H1 (cell line): ENCODE data around the gene SF3B2. TPM values are rescaled to one million over a fixed set of nuclear protein-coding genes. Genes with fewer than 3 reads are reported as not detected.

Source experiments
- CTCF ChIA-PET: fragments of 300-600 bp; sonication (Branson Sonifier 250); formaldehyde crosslinking; loops from one replicate; lab custom pipeline; 2021; ENCODE audit not compliant: partially characterized antibody; lab: Charles Lee
- POLR2A ChIA-PET: fragments of 300-600 bp; sonication (Branson Sonifier 250); formaldehyde crosslinking; loops from one replicate; lab custom pipeline; 2021; ENCODE audit warnings: inconsistent platforms; ENCODE audit not compliant: partially characterized antibody; lab: Charles Lee
- DNase-seq, 2 experiments: peaks; one replicate each; pipeline versions ENCODE4 v3.0.0 to v3.0.0-alpha.2; 2010 to 2022; ENCODE audit warnings: low spot score in 2 of 2, low read depth in 1 of 2, mixed read lengths in 1 of 2
- FAIRE-seq: peaks from 2 replicates; lab custom pipeline; 2011; peaks lifted over from hg19 to GRCh38; lab: Jason Lieb, UNC
- H2AFZ ChIP-seq: 2 replicates; pipeline ENCODE4 v1.8.1; 2012; ENCODE audit warnings: low read length, inconsistent platforms
- H2AK5ac ChIP-seq: 2 replicates; pipeline ENCODE4 v1.6.1; 2013; ENCODE audit warnings: low read depth, low read length
- H2BK120ac ChIP-seq: replicated peaks from 2 replicates; pipeline ENCODE3; 2013; ENCODE audit warnings: low read depth, low read length, inconsistent platforms
- H2BK12ac ChIP-seq: 2 replicates; pipeline ENCODE4 v1.6.1; 2013; ENCODE audit warnings: low read depth, low read length
- H2BK15ac ChIP-seq: 2 replicates; pipeline ENCODE4 v1.6.1; 2013; ENCODE audit warnings: low read length
- H2BK20ac ChIP-seq: 2 replicates; pipeline ENCODE4 v1.6.1; 2013; ENCODE audit warnings: low read length
- H2BK5ac ChIP-seq: 2 replicates; pipeline ENCODE4 v1.6.1; 2013; ENCODE audit warnings: low read depth, low read length
- H3K14ac ChIP-seq: 2 replicates; pipeline ENCODE4 v1.6.1; 2013; ENCODE audit warnings: inconsistent platforms; ENCODE audit not compliant: insufficient read length
- H3K18ac ChIP-seq: 2 replicates; pipeline ENCODE4 v1.6.1; 2013; ENCODE audit warnings: low read length; ENCODE audit errors: extremely low read depth
- H3K23ac ChIP-seq: 2 replicates; pipeline ENCODE4 v1.6.1; 2013; ENCODE audit warnings: inconsistent platforms; ENCODE audit not compliant: insufficient read length
- H3K23me2 ChIP-seq: 2 replicates; pipeline ENCODE4 v1.6.1; 2013; ENCODE audit warnings: low read depth, low read length
- H3K27ac ChIP-seq: 2 replicates; pipeline ENCODE4 v1.6.1; 2011; ENCODE audit warnings: low read depth, low read length, inconsistent platforms
- H3K27me3 ChIP-seq, 4 experiments: replicated peaks in 1 of 4; 1 replicate in 1 of 4; 2 replicates in 3 of 4; pipeline versions ENCODE4 v1.6.1 to v1.8.1; 2011 to 2013; ENCODE audit warnings: low read length in 3 of 4, mild to moderate bottlenecking in 3 of 4, inconsistent platforms in 2 of 4, mixed read lengths in 2 of 4, moderate library complexity in 1 of 4; ENCODE audit not compliant: control insufficient read depth in 3 of 4, insufficient read depth in 3 of 4; ENCODE audit errors: extremely low read depth in 1 of 4
- H3K36me3 ChIP-seq, 4 experiments: 2 replicates each; pipeline versions ENCODE4 v1.6.1 to v1.8.1; 2011 to 2013; ENCODE audit warnings: mild to moderate bottlenecking in 4 of 4, low read length in 3 of 4, moderate library complexity in 2 of 4, control low read depth in 1 of 4, inconsistent platforms in 1 of 4; ENCODE audit not compliant: insufficient read depth in 4 of 4, control insufficient read depth in 2 of 4
- H3K4ac ChIP-seq: replicated peaks from 2 replicates; pipeline ENCODE3; 2013; ENCODE audit warnings: low read length, low read depth, mixed read lengths, inconsistent platforms; ENCODE audit not compliant: insufficient read length
- H3K4me1 ChIP-seq, 4 experiments: replicated peaks in 1 of 4; 1 replicate in 1 of 4; 2 replicates in 3 of 4; pipeline versions ENCODE4 v1.6.1 to v1.8.1; 2011 to 2013; ENCODE audit warnings: low read length in 3 of 4, inconsistent platforms in 2 of 4, mixed read lengths in 1 of 4; ENCODE audit not compliant: insufficient read depth in 4 of 4, control insufficient read depth in 3 of 4
- H3K4me2 ChIP-seq, 2 experiments: 2 replicates each; pipeline versions ENCODE4 v1.6.1 to v1.8.1; 2011 to 2013; ENCODE audit warnings: low read depth in 2 of 2, low read length in 2 of 2, control low read depth in 1 of 2, inconsistent platforms in 1 of 2, mild to moderate bottlenecking in 1 of 2; ENCODE audit not compliant: insufficient read depth in 1 of 2
- H3K4me3 ChIP-seq, 4 experiments: fragments of 200-600, 300-600 bp in 1 of 4; sonication (generic), shearing (Covaris generic), sonication (Bioruptor Twin) in 1 of 4; 2 replicates each; pipeline versions ENCODE4 v1.5.1 to v1.8.1; 2011 to 2016; ENCODE audit warnings: low read length in 4 of 4, low read depth in 3 of 4, control low read depth in 2 of 4, inconsistent platforms in 2 of 4, mild to moderate bottlenecking in 2 of 4, mixed read lengths in 1 of 4, moderate library complexity in 1 of 4; ENCODE audit not compliant: insufficient read depth in 2 of 4; ENCODE audit errors: extremely low read depth in 1 of 4
- H3K56ac ChIP-seq: replicated peaks from 2 replicates; pipeline ENCODE3; 2013; ENCODE audit warnings: low read depth, mild to moderate bottlenecking, mixed read lengths, low read length, inconsistent platforms; ENCODE audit not compliant: insufficient read length
- H3K79me1 ChIP-seq: 2 replicates; pipeline ENCODE4 v1.6.1; 2013; ENCODE audit warnings: low read depth, low read length, control low read depth
- H3K79me2 ChIP-seq, 2 experiments: 2 replicates each; pipeline versions ENCODE4 v1.6.1 to v1.8.1; 2012 to 2013; ENCODE audit warnings: low read length in 2 of 2, mild to moderate bottlenecking in 2 of 2, inconsistent platforms in 1 of 2; ENCODE audit not compliant: insufficient read depth in 2 of 2, control insufficient read depth in 1 of 2
- H3K9ac ChIP-seq, 4 experiments: replicated peaks in 1 of 4; 1 replicate in 1 of 4; 2 replicates in 3 of 4; pipeline versions ENCODE4 v1.6.1 to v1.8.1; 2011 to 2013; ENCODE audit warnings: low read depth in 3 of 4, low read length in 3 of 4, control low read depth in 2 of 4, mild to moderate bottlenecking in 2 of 4, moderate library complexity in 2 of 4, inconsistent platforms in 1 of 4; ENCODE audit errors: extremely low read depth in 1 of 4
- H3K9me3 ChIP-seq, 2 experiments: 2 replicates each; pipeline versions ENCODE4 v1.6.1 to v1.8.1; 2012 to 2013; ENCODE audit warnings: mild to moderate bottlenecking in 2 of 2, moderate library complexity in 2 of 2, control low read depth in 1 of 2, inconsistent platforms in 1 of 2, low read depth in 1 of 2, low read length in 1 of 2, mixed read lengths in 1 of 2; ENCODE audit not compliant: insufficient read depth in 2 of 2
- H4K20me1 ChIP-seq, 2 experiments: replicated peaks in 1 of 2; 2 replicates each; pipeline versions ENCODE3 to v1.8.1; 2011 to 2013; ENCODE audit warnings: inconsistent platforms in 2 of 2, low read length in 2 of 2, mild to moderate bottlenecking in 1 of 2; ENCODE audit not compliant: insufficient read depth in 2 of 2, control insufficient read depth in 1 of 2
- H4K5ac ChIP-seq: 2 replicates; pipeline ENCODE4 v1.6.1; 2013; ENCODE audit warnings: low read length, low read depth, mixed read lengths, inconsistent platforms; ENCODE audit not compliant: insufficient read length
- H4K8ac ChIP-seq: 2 replicates; pipeline ENCODE4 v1.8.0; 2013; ENCODE audit warnings: mild to moderate bottlenecking, moderate library complexity, low read length, inconsistent platforms; ENCODE audit not compliant: insufficient read depth; ENCODE audit errors: extremely low read depth
- H4K91ac ChIP-seq: replicated peaks from 2 replicates; pipeline ENCODE3; 2013; ENCODE audit warnings: low read length, mixed read lengths, inconsistent platforms; ENCODE audit not compliant: insufficient read length
- EP300 ChIP-seq, 2 experiments: IDR thresholded peaks; 1 replicate in 1 of 2; 2 replicates in 1 of 2; pipeline ENCODE4 v1.6.1; 2011 to 2012; ENCODE audit warnings: low read depth in 2 of 2, low read length in 2 of 2, mild to moderate bottlenecking in 2 of 2, borderline replicate concordance in 1 of 2, inconsistent platforms in 1 of 2, moderate library complexity in 1 of 2
- FOSL1 ChIP-seq: IDR thresholded peaks from 2 replicates; pipeline ENCODE4 v1.6.1; 2011; ENCODE audit warnings: mild to moderate bottlenecking, low read depth, low read length, moderate library complexity; ENCODE audit not compliant: insufficient read depth
- GABPA ChIP-seq: IDR thresholded peaks from 2 replicates; pipeline ENCODE4 v1.6.1; 2011; ENCODE audit warnings: mild to moderate bottlenecking, low read length, moderate library complexity, borderline replicate concordance; ENCODE audit not compliant: insufficient read depth
- KDM5A ChIP-seq: fragments of 200-600 bp; IDR thresholded peaks from 2 replicates; pipeline ENCODE4 v1.7.1; 2012; ENCODE audit warnings: mild to moderate bottlenecking, low read length, inconsistent platforms, mixed read lengths
- MAX ChIP-seq: IDR thresholded peaks from 2 replicates; pipeline ENCODE4 v1.6.1; 2012; ENCODE audit warnings: inconsistent platforms
- PHF8 ChIP-seq: fragments of 200-600 bp; sonication (generic); conservative IDR thresholded peaks from 2 replicates; pipeline ENCODE4 v1.7.1; 2012; ENCODE audit warnings: low read depth, mild to moderate bottlenecking, inconsistent platforms, low read length, moderate library complexity
- SIX5 ChIP-seq: IDR thresholded peaks from 2 replicates; pipeline ENCODE4 v1.6.1; 2011; ENCODE audit warnings: mild to moderate bottlenecking, low read depth, low read length
- SP1 ChIP-seq: IDR thresholded peaks from 2 replicates; pipeline ENCODE4 v1.6.1; 2011; ENCODE audit warnings: low read depth, low read length
- SRF ChIP-seq: IDR thresholded peaks from 2 replicates; pipeline ENCODE4 v1.6.1; 2011; ENCODE audit warnings: mild to moderate bottlenecking, low read depth, low read length, moderate library complexity
- SUZ12 ChIP-seq: fragments of 200-600 bp; sonication (generic); IDR thresholded peaks from 2 replicates; pipeline ENCODE4 v1.6.1; 2012; ENCODE audit warnings: mild to moderate bottlenecking, inconsistent platforms, low read length, moderate library complexity, mixed read lengths
- WGBS, 2 experiments: shearing (Covaris generic) in 1 of 2; methylation state at CpG; one replicate each; pipeline versions ENCODE4 v1.1.6 to v1.1.7; 2013 to 2015; ENCODE audit warnings: low lambda C conversion rate in 2 of 2, mixed read lengths in 2 of 2, inconsistent platforms in 1 of 2, low coverage in 1 of 2, missing lambda C conversion rate in 1 of 2; ENCODE audit not compliant: insufficient replicate concordance in 2 of 2, insufficient coverage in 1 of 2, insufficient read length in 1 of 2; ENCODE audit errors: extremely low coverage in 1 of 2, missing lambda C conversion rate in 1 of 2; 5-methylcytosine and 5-hydroxymethylcytosine counted together
- polyA plus RNA-seq, 7 experiments: library from polyadenylated mRNA; depleted of rRNA in 3 of 7; stranded (reverse) in 5 of 7; unstranded in 2 of 7; fragments of >200 nt in 5 of 7; fragments of 200-250 nt in 2 of 7; gene quantifications; 1 replicate in 5 of 7; 2 replicates in 1 of 7; 4 replicates in 1 of 7; pipeline versions ENCODE4 v1.2.1 to v1.2.3, GENCODE V29; 2011 to 2013; ENCODE audit warnings: missing spikeins in 2 of 7, mixed read lengths in 2 of 7
- total RNA-seq: library from RNA; stranded (reverse); fragmentation: NEBNext Ultra II Directional; extraction: Animal tissue kit (Norgen Biotek cat#: 25700); gene quantifications from 2 replicates; pipeline ENCODE4 v1.2.1, GENCODE V29; 2021
- TF ChIP-seq, protein P1 (sequence below): IDR thresholded peaks from 2 replicates; pipeline ENCODE4 v1.6.1; 2012; ENCODE audit warnings: low read length, inconsistent platforms

The SF3B2 gene
- total and polyA plus RNA-seq, 2 of the 8 experiments (the other 6 are each of a cell fraction or from before 2014, with no cell fraction given), result 182 to 237 TPM

- no peak overlapping the region for H2BK12ac ChIP-seq
- H2BK20ac ChIP-seq, result no peak overlapping the region
- ChIA-PET POLR2A (interaction anchor here (0.9 to 1.7 kb wide), 2 partner anchors 9 to 16 kb away, joined by 5 to 8 read pairs; partner anchors contain the start of gene SF3B2), CTCF (interaction anchor here (0.9 to 7.1 kb wide), 6 partner anchors 9 to 99 kb away, joined by 3 to 39 read pairs (median 4); no protein-coding TSS in a partner anchor)
- H3K4me1 ChIP-seq, result no peaks in the 10 kb centered on the region
- no peak overlapping the region for H2BK15ac ChIP-seq
- WGBS, 2 experiments, result 85% methylated on average over 9 of the region's 9 CpGs; no CpG with 5 or more reads in 1 of the 2 experiments
- no peak overlapping the region for H3K4ac ChIP-seq
- no peak overlapping the region for H2BK5ac ChIP-seq
- H4K8ac ChIP-seq, result no peak overlapping the region
- no peak overlapping the region for H3K18ac ChIP-seq
- H3K56ac ChIP-seq, result no peak overlapping the region
- H3K27ac ChIP-seq, result no peak overlapping the region
- no peak overlapping the region for H2AFZ ChIP-seq
- FAIRE-seq, result no peak
- H3K27me3 ChIP-seq, result no peaks in the 10 kb centered on the region
- H4K20me1 ChIP-seq, result no peaks in the 10 kb centered on the region
- H3K4me3 ChIP-seq, result no peak overlapping the region
- no peak overlapping the region for H3K9ac ChIP-seq
- H3K14ac ChIP-seq, result no peak overlapping the region
- H3K23ac ChIP-seq, result no peak overlapping the region
- no peaks in the 10 kb centered on the region for H3K79me2 ChIP-seq
- H3K79me1 ChIP-seq, result no peaks in the 10 kb centered on the region
- H3K36me3 ChIP-seq, result no peaks in the 10 kb centered on the region
- no peak overlapping the region for H2AK5ac ChIP-seq
- H3K4me2 ChIP-seq, result no peak overlapping the region
- peaks cover 6 to 8% of the 10 kb centered on the region in 2 experiments for H3K9me3 ChIP-seq
- no peak overlapping the region for H4K5ac ChIP-seq
- H2BK120ac ChIP-seq, result no peak overlapping the region
- 0 out of 2 replicates have a peak, but pooled peaks cover 2% of the 10 kb centered on the region for H3K23me2 ChIP-seq
- no peak for DNase-seq
- H4K91ac ChIP-seq, result no peak overlapping the region
- TF ChIP-seq EP300 (IDR thresholded peaks at IDR 0.05; ENCODE audit: borderline replicate concordance in 1 of 2, low read depth in 2 of 2, low read length in 2 of 2), result no peak
- TF ChIP-seq GABPA, result no peak
- no peak for TF ChIP-seq SIX5
- TF ChIP-seq MAX, result no peak
- TF ChIP-seq, protein P1, sequence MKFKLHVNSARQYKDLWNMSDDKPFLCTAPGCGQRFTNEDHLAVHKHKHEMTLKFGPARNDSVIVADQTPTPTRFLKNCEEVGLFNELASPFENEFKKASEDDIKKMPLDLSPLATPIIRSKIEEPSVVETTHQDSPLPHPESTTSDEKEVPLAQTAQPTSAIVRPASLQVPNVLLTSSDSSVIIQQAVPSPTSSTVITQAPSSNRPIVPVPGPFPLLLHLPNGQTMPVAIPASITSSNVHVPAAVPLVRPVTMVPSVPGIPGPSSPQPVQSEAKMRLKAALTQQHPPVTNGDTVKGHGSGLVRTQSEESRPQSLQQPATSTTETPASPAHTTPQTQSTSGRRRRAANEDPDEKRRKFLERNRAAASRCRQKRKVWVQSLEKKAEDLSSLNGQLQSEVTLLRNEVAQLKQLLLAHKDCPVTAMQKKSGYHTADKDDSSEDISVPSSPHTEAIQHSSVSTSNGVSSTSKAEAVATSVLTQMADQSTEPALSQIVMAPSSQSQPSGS, result no peak
- no peak for TF ChIP-seq KDM5A
- TF ChIP-seq SUZ12, result no peak
- TF ChIP-seq FOSL1, result no peak
- TF ChIP-seq PHF8, result no peak
- no peak for TF ChIP-seq SP1
- TF ChIP-seq SRF, result no peak
These were observed 16.4 kb upstream of the SF3B2 start for GRCh38 chr11:66035653-66036333.
